ENCODE results near the gene CRISPLD2.
"Not testable (repeated sequence)": the region's sequence is repeated elsewhere in the genome, so short reads cannot be mapped to it uniquely, and the experiment has no call there.

CRISPLD2 gene

DNA sequence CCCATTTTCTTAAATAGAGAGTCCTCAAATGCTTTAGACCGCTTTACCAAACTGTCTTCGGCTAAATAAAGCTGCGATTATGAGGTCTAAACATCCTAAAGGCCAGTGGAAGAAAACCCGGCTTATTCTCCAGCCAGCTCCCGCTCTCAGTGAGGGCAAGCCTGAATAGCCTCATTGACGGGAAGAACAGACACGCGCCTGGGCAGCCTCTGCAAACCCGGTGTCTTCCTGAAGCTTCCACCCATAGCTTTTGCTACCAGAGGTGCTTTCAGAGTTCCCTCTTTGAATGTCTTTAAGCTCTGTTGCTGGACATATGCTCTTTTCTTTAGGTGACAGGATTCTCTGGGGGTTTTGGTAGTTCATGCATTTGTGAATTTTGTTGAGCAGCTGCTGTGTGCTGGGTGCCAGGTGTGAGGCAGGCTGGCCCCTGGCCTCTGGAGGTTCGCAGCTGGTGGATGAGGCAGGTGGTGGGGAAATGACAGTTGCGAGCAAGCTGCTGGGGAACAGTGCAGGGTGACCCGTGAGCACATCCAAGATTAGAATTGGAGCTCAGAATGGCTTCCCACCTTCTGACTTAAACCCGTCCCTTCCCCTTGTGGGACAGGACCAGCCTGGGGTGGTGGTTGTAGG, 44.7 kb downstream of the CRISPLD2 start:
- intact Hi-C loops (cut with DNase I; ENCODE audit: low total_unique reads), result no loop called here
- no peak for DNase-seq
- H3K9me3 ChIP-seq, result peaks cover 0 to 16% (median 9%) of the 10 kb centered on the region in 3 donors
- no peak overlapping the region for H3K27ac ChIP-seq
- TF ChIP-seq, protein P1, sequence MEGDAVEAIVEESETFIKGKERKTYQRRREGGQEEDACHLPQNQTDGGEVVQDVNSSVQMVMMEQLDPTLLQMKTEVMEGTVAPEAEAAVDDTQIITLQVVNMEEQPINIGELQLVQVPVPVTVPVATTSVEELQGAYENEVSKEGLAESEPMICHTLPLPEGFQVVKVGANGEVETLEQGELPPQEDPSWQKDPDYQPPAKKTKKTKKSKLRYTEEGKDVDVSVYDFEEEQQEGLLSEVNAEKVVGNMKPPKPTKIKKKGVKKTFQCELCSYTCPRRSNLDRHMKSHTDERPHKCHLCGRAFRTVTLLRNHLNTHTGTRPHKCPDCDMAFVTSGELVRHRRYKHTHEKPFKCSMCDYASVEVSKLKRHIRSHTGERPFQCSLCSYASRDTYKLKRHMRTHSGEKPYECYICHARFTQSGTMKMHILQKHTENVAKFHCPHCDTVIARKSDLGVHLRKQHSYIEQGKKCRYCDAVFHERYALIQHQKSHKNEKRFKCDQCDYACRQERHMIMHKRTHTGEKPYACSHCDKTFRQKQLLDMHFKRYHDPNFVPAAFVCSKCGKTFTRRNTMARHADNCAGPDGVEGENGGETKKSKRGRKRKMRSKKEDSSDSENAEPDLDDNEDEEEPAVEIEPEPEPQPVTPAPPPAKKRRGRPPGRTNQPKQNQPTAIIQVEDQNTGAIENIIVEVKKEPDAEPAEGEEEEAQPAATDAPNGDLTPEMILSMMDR (IDR thresholded peaks at IDR 0.05), result no peak
- no peak overlapping the region for H3K4me3 ChIP-seq
- no peaks in the 10 kb centered on the region for H3K4me1 ChIP-seq
- H3K27me3 ChIP-seq, result no peaks in the 10 kb centered on the region
- H3K36me3 ChIP-seq, result peaks cover 10 to 64% (median 15%) of the 10 kb centered on the region in 3 donors

DNA sequence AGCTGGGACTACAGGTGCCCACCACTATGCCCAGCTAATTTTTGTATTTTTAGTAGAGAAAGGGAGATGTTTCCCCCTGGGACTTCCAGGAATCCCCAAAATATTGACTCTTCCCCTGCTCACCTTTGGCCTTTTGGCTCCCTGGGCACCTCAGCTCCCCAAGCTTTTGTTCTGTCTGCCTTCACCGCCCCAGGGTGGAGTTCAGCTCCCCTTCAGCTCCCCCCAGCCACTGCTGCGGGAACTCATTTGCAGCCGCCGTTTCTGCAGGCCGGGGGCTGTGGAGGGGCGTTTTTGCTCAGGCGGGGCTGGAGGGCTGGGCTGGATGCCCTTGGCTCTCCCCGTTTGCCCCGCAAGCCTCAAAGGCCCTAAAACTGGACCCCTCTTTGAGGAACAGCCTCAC, 47.9 kb downstream of the CRISPLD2 start:
- Histone ChIP-seq H3K4me1 (no peaks in the 10 kb centered on the region), H3K4me3 (no peak overlapping the region), H3K36me3 (peaks cover 0 to 45% (median 12%) of the 10 kb centered on the region in 3 donors), H3K9me3 (no peaks in the 10 kb centered on the region), H3K27me3 (no peaks in the 10 kb centered on the region), H3K27ac (no peak overlapping the region)
- no peak for DNase-seq
- TF ChIP-seq, protein P1 (IDR thresholded peaks at IDR 0.05), result no peak
- intact Hi-C loops (cut with DNase I; ENCODE audit: low total_unique reads), result no loop called here

DNA sequence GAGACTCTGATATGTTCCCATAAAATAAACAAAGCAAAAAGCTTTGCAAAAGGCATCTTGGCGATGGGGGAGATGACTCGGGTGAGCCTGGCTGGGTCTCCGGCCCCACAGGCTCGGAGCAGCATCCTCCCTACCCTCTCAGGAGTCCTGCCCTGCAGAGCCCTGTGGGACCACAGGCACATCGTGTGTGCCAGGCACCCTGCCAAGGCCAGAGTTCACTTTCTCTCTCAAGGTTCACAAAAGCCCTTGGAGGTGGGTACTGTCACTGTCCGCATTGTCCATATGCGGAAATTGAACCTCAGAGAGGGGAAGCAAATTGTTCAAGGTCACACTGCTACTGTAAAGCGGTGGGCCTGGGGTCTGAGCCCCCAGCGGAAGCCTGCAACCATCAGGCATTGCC, 48.5 kb downstream of the CRISPLD2 start:
- no peak for DNase-seq
- TF ChIP-seq, protein P1 (IDR thresholded peaks at IDR 0.05), result no peak
- Histone ChIP-seq H3K27ac (no peak overlapping the region), H3K36me3 (peaks cover 0 to 45% (median 12%) of the 10 kb centered on the region in 3 donors), H3K4me1 (no peaks in the 10 kb centered on the region), H3K27me3 (no peaks in the 10 kb centered on the region), H3K4me3 (no peak overlapping the region), H3K9me3 (no peaks in the 10 kb centered on the region)
- intact Hi-C loops (cut with DNase I; ENCODE audit: low total_unique reads), result no loop called here

DNA sequence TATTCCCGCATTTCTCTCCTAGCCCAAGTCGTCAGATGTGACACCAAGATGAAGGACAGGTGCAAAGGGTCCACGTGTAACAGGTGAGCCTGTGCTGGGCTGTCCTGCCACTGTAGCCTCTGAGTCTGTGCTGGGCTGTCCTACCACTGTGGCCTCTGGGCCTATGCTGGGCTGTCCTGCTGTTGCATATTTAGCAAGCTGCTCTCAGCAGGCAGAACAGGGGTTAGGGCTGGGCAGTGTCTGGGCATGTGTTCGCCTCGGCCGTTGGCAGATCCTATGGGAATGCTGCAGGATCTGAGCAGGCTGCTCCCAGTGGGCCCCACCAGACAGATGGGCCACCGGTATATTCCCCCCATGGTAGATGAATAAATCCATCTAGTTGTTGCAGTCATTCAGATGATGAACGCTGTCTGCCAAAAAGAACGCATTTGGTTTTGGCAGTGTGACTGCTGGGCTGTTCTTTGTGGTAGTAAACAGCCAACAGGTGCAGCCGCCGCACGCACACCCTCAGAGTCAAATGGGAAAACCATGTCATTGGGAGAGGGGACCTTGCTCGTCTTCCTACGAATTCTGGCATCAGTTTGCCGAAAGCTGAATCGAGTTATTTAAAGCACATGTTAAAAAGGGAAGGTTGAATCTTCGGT, 49.2 kb downstream of the CRISPLD2 start:
- H3K36me3 ChIP-seq, result peaks cover 0 to 48% (median 14%) of the 10 kb centered on the region in 3 donors
- intact Hi-C loops (cut with DNase I; ENCODE audit: low total_unique reads), result no loop called here

DNA sequence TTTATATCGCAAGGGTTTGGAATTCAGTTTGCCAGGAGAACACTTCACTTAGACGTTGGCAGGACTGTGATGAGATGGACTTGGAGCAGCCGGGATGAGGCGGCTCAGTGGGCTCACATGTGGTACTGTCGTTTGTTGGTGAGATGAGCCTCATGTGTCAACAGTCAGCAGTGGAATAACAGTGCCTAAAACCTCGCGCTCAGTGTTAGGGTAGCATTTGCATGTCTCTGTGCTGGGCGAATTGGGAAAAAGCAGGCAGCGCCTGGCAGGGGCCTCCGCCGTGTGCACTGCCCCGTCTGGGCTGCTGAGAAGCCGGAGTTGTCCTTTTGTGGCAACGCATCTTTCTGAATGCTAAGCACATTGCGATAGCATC, 49.7 kb downstream of the CRISPLD2 start:
- intact Hi-C loops (cut with DNase I; ENCODE audit: low total_unique reads), result no loop called here
- Histone ChIP-seq H3K4me1 (no peaks in the 10 kb centered on the region), H3K4me3 (no peak overlapping the region), H3K9me3 (no peaks in the 10 kb centered on the region), H3K27me3 (no peaks in the 10 kb centered on the region), H3K27ac (no peak overlapping the region), H3K36me3 (peaks cover 0 to 53% (median 19%) of the 10 kb centered on the region in 3 donors)
- TF ChIP-seq, protein P1 (IDR thresholded peaks at IDR 0.05), result no peak
- DNase-seq, result no peak

More for the DNA sequence above, 49.2 kb downstream of the CRISPLD2 start:
- H3K27ac ChIP-seq, result no peak overlapping the region
- no peaks in the 10 kb centered on the region for H3K27me3 ChIP-seq
- H3K9me3 ChIP-seq, result no peaks in the 10 kb centered on the region
- DNase-seq, result no peak
- H3K4me1 ChIP-seq, result no peaks in the 10 kb centered on the region
- TF ChIP-seq, protein P1 (IDR thresholded peaks at IDR 0.05), result no peak
- no peak overlapping the region for H3K4me3 ChIP-seq

DNA sequence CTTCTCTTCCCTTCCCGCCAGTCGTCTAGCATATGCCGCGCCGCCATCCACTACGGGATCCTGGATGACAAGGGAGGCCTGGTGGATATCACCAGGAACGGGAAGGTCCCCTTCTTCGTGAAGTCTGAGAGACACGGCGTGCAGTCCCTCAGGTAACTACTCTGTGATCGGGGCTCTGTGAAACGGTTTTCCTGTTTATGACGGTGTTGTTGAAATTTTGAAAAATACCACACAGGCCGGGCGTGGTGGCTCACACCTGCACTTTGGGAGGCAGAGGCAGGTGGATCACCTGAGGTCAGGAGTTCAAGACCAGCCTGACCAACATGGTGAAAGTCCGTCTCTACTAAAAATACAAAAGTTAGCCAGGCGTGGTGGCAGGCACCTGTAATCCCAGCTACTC, 53.2 kb downstream of the CRISPLD2 start:
- H3K4me3 ChIP-seq; H3K9me3 ChIP-seq; H3K27ac ChIP-seq; H3K4me1 ChIP-seq; intact Hi-C loops (cut with DNase I; ENCODE audit: low total_unique reads); H3K27me3 ChIP-seq; DNase-seq: not testable (repeated sequence)
- peaks cover 0 to 31% (median 15%) of the 10 kb centered on the region in 3 donors for H3K36me3 ChIP-seq
